HUDEP-2 (cell line): ENCODE data around the gene C19orf12.

Experiments
- DNase-seq, 76 experiments: peaks; one replicate each; lab custom pipeline; 2025; ENCODE audit not compliant: unreplicated experiment in 76 of 76; lab: John Stamatoyannopoulos, UW

C19orf12 gene

DNA sequence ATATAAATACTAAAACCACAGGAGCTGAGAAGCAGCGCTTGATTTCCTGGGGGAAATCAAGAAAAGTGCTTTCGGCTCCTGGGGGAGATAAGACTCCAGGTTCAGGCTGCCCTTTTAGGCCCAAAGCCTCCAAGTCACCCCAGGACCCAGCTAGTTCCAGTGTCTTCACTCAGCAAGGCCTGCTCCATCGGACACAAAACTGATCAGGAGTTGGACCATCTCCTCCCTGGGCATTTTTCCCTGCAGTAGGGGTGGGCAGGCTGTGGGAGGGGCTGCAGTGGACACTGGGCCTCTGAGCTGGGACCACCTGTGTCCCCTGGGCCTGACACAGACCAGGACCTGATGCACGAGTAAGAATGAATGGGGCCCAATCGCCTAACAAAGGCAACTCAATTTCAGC, 15.2 kb downstream of the C19orf12 start:
- no peak for DNase-seq

DNA sequence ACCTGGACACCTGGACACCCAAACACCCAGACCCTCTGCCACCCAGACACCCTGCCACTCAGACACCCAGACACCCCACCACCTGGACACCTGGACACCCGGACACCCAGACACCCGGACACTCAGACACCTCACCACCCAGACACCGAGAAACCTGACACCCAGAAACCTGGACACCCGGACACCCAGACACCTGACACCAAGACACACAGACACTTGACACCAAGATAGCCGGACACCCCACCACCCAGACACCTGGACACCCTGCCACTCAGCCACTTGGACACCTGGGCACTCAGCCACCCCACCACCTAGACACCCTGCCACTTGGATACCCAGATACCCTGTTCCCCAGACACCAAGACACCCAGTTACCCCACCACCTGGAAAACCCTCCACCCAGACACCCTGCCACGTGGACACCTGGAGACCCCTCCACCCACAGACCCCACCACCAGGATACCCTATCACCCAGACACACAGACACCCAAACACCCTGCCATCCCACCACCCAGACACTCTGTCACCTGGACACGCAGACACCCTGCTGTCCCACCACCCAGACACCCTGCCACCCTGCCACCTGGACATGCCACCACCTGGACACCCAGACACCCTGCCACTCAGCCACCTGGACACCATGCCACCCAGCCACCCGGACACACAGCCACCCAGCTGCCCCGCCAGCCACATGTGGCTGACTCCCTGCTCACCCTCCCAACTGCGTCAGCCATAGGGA, 17.4 kb downstream of the C19orf12 start:
- DNase-seq = no peak

DNA sequence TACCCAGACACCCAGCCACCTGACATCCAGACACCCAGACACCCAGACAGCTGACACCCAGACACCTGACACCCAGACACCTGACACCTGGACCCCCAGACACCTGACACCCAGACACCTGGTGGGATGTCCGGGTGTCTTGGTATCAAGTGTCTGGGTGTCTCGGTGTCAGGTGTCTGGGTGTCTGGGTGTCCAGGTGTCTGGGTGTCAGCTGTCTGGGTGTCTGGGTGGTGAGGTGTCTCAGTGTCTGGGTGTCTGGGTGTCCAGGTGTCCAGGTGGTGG, 18.6 kb downstream of the C19orf12 start:
- DNase-seq = no peak

DNA sequence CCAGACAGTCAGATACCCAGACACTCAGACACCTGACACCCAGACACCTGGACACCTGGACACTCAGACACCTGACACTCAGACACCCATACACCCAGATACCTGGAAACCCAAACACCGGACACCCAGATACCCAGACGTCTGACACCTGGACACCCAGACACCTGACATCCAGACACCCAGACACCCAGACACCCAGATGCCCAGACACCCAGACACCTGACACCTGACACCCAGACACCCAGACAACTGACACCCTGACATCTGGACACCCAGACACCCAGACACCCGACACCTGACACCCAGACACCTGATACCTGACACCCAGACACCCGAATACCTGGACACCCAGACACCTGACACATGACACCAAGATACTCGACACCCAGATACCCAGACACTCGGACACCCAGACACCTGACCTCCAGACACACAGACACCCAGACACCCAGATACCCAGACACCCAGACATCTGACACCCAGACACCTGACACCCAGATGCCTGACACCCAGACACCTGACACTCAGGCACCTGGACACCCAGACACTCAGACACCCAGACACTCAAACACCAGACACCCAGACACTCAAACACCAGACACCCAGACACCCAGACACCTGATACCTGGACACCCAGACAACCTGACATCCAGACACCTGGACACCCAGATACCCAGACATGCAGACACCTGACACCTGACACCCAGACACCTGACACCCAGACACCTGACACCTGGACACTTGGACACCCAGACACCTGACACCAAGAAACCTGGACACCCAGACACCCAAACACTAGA, 19.1 kb downstream of the C19orf12 start:
- DNase-seq = no peak

DNA sequence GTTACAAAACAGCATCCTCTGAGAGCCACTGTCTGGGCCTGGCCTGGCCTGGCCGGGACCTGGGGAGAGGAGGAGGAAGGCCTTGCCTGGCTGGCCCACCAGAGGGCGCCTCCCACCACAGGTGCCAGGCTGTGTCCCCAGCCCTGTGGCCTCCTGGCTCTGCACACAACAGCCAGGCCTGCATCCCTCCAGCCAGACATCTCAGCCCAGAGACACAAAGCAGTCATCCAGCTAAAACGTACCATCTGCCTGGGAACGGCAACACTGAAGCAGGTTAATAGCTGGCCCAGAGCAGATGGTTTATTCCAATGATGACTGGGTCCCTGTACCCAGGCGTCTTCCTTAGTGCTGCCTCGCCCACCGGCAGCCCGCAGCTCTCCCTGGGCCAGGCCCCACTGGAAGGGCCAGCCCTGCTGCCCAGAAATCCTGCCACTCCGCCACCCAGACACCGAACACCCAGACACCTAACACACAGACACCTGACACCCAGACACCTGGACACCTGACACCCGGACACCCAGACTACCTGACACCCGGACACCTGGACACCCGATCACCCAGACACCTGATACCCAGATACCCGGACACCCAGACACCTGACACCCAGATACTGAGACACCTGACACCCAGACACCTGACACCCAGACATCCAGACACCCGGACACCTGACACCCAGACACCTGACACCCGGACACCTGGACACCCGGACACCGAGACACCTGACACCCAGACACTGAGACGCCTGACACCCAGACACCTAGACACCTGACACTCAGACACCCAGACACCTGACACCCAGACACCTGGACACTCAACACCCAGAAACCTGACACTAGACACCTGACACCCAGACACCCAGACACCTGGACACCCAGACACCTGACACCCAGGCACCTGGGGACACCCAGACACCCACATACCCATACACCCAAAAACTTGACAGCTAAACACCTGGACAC, 20.1 kb downstream of the C19orf12 start:
- DNase-seq = peak in 66 of 76 experiments; percentile 14 to 86 (median 58)

DNA sequence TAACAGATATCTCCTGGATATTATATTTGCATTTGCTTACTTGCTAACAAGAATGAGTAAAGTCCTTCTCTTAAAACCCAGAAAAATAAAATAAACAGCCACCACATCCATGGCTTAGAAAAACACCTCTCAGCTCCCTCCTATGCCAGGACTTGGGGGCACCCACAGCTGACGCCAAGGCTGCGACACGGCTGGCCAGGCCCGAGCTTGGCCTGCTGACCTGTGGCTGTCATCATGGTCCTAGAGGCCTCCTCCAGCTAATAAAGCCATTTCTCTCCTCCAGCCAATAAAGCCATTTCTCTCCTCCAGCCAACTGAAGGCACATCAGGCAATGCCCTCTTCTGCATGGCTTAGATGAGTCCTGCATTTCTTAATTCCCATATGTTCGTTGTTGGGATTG, 20.9 kb downstream of the C19orf12 start:
- no peak for DNase-seq

DNA sequence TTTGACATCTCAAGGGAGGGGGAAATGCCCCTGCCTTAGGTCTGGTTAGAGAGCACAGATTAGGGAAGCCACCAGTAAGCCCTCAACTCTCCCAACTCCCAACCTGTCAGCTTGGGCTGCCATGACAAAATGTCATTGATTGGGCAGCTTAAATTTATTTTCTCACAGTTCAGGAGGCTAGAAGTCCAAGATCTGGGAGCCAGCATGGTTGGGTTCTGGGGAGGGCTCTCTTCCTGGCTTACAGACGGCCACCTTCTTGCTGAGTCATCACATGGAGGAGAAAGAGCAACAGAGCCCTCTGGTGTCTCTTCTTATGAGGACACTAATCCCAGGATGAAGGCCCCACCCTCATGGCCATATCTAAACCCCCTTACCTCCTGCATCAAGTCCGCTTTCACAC, 24.2 kb downstream of the C19orf12 start:
- peak in 37 of 76 experiments; percentile 10 to 76 (median 33) for DNase-seq

DNA sequence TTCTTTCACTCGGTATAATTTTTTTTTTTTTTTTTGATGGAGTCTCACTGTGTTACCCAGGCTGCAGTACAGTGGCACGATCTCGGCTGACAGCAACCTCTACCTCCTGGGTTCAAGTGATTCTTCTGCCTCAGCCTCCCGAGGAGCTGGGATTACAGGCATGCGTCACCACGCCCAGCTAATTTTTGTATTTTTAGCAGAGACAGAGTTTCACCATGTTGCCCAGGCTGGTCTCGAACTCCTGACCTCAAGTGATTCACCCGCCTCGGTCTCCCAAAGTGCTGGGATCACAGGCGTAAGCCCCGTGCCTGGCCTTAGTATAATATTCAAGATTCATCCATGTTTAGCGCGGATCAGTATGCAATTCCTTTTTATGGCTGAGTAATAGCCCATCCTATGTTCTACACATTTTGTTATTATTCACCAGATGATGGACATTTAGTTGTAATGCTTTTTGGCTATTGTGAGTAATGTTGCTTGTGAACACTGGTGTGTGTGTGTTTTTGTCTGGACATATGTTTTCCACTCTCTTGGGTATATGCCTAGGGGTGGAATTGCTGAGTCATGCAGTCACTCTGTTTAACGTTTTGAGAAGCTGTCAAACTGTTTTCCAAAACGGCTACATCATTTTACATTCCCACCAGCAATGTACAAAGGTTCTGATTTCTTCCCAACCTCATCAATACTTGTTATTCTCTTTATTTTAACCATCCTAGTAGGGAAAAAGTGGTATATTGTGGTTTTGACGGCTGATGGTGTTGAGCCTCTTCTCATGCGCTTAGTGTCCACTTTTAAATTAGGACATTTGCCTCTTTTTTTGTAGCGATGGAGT, 26.9 kb downstream of the C19orf12 start:
- DNase-seq = peak in 5 of 76 experiments; percentile 2 to 24 (median 14)

DNA sequence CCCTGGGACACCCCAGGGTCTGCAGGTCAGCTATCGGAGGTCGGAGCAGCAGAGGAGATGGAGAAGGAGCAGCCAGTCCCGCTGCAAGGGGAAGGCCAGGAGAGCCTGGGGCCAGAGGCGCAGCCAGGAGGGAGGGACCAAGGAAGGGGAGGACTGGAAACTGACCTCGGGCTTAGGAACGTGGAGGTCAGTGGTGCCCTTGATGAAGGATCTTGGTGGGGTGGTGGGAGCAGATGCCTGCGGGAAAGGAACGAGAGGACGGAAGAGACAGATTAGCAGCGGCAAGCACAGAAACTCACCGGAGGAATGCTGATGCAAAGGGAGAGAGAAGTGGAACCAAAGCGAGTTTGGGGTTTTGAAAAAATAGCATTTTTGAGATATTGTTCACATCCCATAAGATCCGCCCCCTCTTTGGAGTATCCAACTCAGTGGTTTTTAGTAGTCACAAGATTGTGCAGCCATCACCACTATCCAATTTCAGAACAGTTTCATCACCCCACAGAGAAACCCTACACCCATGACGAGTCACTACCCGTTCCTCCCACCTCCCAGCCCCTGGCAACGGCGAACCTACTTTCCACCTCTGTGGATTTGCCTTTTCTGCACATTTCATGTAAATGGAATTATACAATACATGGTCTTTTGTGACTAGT, 27.7 kb downstream of the C19orf12 start:
- no peak for DNase-seq

DNA sequence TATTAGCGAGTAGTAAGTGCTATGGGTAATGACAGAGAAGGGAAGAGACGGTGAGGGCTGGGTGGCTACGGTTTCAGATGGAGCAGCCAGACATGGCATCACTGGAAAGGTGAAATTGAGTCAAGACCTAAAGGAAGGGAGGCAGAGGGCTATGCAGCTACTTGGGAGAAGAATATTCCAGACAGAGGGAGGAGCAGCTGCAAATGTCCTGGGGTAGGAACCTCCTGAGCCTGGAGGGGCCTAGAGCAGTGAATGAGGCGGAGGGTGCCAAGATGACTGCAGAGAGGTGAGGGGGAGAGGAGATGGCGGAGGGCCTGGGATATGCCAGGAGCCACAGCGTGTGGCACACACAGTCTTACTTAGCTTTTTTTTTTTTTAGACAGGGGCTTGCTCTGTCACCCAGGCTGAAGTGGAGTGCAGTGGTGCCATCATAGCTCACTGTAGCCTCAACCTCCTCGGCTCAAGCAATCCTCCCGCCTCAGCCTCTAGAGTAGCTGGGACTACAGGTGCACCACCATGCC, 28.7 kb downstream of the C19orf12 start:
- no peak for DNase-seq

DNA sequence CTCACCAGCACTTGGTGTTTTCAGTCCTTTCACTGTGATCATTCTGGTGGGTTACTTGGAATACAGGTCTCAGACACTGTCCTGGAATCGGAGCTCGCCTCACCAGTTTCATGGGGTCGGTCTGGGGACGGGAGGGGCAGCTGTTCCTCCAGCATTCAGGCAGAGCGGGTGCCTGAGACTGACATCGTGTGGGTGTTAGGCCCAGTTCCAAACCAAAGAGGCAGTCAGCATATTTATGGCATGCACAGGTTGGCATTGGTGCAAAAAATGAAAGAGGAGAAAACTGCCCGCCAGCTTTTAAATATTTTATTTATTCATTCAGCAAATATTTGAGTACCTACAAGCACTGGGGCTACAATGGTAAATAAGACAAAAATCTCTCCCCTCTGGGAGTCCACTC, 29.7 kb downstream of the C19orf12 start:
- DNase-seq = no peak

DNA sequence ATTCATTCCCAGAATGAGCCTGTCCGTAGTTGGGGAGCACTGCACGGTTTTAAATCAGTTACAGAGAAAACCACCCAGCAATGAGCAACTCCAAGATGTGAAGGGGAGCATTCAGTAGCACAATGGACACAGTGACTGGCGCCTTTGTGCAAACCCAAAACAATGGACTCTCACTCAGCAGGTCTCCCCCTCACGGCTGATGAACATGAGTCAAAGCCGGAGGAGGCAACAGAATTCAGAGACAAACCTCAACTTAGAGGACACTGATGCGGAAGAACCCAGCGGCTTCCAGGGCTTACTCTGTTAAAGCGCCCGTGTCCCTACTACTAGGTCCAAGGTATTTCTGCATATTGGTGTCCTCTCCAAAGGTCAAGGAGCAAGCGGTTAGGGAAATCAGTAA, 32.1 kb downstream of the C19orf12 start:
- no peak for DNase-seq

DNA sequence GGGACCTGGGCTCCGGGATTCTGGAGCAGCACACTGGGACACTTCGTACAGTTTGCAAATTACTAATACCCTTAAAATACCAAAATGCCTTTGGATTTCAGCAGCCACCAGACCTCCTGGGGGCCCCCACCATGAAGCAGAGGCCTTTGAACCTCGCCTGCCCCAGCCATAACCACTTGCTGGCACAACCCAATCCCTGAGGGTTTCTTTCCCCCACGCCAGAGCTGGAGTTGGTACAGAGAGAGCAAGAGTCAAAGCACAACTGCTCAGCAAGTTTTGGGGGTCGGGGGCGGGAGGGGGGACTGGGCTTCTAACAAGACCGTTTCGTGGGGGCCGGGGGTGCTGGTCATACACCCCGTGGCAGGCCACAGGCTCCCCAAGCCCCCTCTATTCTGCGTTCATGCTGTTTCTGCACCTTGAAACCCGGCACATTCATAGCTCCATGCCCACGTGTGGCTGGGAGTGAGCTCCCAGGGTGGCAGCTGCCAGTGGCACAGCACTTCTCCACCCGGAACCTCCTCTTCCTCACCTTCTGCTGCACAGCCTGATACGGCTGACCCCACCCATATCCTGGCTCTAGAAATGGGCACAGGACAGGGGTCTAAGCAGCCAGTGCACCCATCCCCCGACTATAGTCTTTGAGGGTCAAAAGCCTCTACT, 32.7 kb downstream of the C19orf12 start:
- no peak for DNase-seq

DNA sequence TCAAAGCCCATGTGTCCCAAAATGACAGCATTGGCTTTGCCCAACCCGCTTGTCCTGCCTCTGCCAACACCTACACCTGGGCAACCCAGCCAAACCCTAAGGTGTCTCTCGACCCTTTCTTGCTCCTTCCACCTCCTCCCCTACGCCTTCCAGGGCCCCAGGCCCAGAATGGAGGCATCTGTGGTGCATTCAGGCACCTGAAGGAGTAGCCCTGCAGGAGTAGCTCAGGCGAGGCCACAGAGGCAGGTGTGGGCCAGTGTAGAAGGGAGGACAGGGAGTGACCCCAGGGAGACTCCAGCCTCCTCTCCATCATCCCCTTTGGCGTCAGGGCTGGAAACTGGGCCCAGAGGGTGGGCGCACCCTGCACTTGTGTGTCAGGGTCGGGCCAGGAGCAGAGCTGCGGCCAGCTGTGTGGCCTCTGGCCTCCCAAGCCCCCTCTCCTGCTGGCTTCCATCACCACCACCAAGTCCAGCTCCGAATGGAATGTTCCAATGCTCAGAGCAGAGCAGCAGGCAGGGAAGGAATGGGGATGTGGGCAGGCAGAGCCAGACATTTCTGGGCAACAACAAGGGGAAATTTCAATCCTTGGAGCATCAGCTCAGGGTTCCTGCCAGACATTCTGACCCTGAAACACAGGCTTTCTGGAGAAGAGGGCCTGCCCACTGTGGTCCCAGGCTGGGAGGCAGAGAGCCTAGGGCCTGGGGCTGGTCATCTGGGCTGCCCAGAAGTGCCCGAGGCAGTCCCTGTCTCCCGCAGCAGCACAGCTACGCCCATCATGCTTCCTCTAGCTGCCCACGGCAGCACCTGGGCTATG, 33.4 kb downstream of the C19orf12 start:
- DNase-seq = no peak

DNA sequence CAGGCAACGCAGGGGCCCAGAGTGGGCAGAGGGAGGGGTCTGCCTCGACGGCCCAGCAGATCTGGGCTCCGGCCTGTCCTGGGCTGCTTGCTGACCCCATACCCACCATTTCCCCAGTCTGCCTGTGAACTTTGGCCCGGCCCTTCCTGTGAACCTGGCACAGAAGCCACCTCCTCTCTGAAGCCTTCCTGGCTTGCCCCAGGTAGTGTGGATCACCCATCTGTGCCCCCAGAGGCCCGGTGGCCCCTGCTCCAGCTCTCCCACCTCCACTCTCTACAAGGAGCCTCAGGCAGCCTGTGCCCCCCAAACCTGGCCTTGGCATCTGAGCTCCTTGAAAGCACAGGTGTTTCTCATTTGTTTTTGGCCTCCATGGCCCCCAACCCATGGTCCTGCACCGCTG, 34.1 kb downstream of the C19orf12 start:
- DNase-seq = no peak

DNA sequence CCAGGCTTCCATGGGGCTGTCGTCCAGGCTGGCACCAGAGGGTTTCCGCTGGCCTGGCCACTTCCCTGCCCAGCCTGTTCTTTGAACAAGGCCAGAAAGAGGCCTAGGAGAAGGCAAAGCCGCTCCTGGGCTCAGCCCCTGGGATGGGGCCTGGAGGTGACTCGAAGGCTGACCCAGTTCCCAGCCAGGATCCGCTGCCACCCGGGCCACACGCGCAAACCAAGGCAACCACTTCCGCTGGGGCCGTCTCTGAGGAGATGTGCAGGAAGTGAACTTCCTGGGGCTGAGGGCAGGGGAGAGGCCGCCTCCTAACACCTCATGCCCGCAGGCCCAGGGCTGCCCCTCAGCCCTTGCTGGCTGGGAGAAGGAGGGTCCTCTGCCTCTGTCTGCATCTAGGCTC, 34.6 kb downstream of the C19orf12 start:
- DNase-seq = no peak

DNA sequence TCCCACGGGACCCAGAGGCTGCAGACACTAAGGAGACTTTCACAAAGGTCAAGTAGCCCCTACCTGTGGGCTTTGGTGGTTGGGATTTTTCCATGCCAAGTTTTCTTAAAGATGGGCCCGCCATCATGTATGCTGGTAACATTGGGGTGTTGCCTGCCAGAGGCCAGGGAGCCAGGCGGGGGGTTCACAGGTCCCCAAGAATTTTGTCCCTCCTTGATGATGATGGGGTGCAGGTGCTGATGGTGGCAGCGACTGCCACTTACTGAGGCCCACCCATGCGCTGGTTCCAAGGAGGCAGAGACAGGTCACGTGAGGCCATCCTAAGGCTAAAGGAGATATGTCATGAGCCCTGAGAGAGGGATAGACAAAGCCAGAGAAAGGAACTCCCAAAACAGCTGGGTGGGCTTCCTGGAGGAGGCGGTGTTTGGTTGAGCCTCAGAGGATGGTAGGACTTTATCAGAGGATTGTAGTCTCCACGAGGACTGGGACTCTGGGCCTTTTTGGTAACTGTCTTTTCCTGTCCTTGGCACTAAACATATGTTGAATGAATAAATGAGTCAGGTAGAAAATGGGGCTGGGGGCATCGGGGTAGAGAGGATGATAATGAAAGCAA, 35.4 kb downstream of the C19orf12 start:
- DNase-seq = no peak
